ENCODE measurements around the gene OGN.

Gene OGN

DNA sequence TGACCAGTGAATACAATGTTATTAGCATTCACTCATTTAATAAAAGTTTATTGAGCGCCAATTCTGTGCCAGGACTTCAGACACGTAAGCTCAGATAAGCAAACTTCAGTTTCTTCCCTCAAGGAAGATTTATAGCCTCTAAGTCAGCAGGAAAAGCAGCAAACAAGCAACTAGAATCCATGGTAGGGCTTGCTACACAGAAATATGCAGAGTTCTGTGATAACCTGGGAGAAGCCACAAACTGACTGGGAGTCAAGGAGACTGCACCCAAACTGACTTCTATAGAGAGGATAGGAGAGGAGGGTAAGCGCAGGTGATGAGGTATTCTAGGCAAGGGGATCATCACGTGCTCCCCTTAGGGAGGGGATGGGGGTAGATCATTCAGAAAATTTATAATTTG is 1.4 kb upstream of the OGN start:
- DNase-seq (ENCODE audit: low read depth, low spot score), result no peak

DNA sequence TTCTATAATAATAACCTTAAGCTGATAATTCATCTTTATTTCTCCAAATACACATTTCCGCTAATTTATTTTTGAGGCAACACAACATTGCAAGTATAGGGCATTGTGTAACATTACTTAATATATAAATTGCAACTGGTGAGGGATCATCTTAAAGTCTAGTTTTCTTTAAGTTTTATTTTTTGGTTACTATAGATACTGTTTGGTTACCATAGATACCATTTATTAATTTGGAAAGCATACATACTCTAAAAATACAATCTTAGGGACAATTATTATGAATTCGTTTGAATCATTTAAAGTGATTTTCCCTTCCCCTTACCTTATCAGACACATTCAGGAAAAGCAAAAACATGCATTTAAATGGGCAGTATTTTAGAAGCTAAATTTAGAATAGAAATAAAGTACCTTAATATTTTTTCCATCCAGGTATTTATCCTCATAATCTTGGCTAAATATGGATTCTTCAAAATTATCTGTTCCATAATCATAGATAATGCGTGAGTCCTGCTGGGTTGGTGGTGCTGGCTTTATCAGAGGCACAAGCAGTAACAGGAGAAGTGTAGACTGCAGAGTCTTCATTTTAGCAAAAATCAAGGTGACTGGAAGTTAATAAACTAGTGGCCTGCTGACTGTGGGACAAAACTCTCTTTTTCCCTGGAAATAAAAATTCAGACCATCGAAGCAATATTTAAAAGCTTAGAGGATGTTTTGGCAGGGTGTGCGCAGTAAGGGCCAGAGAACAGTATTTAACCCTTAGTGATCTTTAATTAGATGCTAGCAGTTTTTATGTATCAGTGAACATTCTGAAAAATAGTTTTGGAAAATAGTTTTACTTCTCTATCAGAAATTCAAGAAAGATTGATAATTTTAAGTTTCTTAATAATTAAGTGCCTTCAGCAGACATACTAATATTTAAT is 1.3 kb downstream of the OGN start:
- DNase-seq (ENCODE audit: low read depth, low spot score), result no peak

- no peak for DNase-seq (ENCODE audit: low read depth, low spot score)
These were observed 2.0 kb downstream of the OGN start for GRCh38 chr9:92402360-92402759.

DNA sequence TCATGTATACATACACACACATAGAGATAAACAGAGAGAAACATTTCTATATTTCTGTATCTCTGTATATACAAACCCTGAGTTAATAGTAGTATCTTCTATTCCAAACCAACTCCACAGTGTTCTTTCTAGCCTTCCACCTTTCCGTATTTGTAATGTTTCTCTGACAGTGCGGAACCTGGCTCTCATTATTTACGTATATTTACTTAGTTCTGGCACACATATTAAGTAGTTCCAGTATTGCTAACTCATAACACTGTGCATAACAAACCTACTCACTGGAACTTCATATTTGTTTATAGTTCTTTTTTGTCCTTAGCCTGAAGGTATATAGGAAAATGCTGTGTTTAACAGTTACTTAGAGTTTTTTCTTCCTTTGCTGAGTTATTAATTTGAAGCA is 6.5 kb downstream of the OGN start:
- DNase-seq (ENCODE audit: low read depth, low spot score), result no peak

GRCh38 chr9:92395617-92396016 is 8.8 kb downstream of the OGN start:
- no peak for DNase-seq (ENCODE audit: low read depth, low spot score)

DNA sequence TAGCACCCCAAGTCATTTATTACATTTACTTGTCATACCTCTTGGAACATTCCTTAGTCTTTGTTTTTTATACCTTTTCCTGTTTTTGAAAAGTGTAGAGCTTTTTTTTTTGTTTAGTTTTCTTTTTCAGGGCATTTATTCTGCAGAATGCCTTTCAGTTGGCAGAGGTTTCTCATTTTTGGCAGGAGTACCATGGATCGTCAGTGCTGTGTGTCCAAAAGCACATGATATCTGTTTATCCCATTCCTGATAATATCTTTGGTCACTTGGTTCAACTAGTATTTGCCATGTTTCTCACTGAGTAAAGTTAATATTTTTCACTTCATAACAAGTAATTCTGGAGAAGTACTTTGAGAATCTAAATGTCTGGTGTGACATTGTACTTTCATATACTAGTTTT is 10.7 kb downstream of the OGN start:
- DNase-seq (ENCODE audit: low read depth, low spot score), result no peak

DNA sequence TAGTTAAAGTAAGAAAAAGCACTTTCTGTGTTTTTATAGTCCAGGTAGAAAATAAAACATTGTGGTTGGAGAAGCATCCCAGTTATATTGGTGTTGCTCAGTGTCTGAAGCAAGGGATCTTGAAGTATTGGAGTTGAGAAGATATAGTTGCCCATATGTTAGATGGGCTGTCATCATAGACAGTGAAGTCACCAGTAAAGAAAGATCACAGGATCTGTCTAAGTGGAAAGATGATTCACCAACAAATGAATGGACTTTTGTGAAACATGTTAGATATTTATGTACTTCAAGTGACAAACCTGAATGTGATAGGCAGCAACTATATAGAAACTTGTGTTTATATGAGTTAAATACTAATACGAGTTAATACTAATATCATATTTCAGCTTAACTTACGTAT is 11.7 kb downstream of the OGN start:
- DNase-seq (ENCODE audit: low read depth, low spot score), result no peak

GRCh38 chr9:92385953-92386352 is 18.4 kb downstream of the OGN start:
- no peak for DNase-seq (ENCODE audit: low read depth, low spot score)

DNA sequence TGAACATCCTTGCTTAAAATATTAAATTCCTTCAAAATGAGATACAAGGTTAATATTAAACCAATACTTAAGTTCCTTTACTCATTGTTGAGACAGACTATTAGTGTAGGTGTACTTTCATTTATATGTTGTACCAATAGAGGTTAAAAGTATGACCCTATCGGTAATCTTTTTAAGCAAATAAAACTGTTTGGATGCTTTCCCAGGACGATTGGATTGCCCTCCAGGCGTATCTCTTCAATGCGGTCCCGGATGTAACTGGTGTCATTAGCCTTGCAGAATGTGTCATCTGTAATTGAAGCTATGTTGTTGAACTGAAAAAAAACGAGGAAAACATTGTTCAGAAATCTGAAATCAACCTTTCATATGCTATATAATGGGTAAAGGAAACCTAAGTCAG is 18.9 kb downstream of the OGN start:
- DNase-seq (ENCODE audit: low read depth, low spot score), result no peak

DNA sequence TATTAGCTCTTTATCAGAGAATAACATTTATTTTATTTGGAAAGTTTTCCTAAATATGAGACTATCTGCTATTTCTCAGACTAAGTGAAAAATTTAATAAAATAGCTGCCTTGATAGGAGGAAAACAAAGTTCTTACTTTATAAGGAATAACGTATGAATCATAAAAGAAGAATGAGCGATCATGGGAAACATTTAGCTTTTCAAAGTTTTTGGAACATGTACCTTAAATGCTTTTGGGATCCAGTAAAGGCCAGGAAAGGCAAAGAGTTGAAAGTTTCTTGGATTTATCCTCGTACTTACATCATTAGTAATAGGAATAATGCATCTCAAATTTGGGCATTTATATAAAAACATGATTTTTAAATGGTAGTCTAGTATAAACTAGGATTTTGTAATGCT is 19.4 kb downstream of the OGN start:
- no peak for DNase-seq (ENCODE audit: low read depth, low spot score)

- no peak for DNase-seq (ENCODE audit: low read depth, low spot score)
These were observed 20.0 kb downstream of the OGN start for GRCh38 chr9:92384375-92384774.

- no peak for DNase-seq (ENCODE audit: low read depth, low spot score)
These were observed 22.6 kb downstream of the OGN start for GRCh38 chr9:92381775-92382174.

GRCh38 chr9:92380603-92381002 is 23.8 kb downstream of the OGN start:
- DNase-seq (ENCODE audit: low read depth, low spot score), result no peak

DNA sequence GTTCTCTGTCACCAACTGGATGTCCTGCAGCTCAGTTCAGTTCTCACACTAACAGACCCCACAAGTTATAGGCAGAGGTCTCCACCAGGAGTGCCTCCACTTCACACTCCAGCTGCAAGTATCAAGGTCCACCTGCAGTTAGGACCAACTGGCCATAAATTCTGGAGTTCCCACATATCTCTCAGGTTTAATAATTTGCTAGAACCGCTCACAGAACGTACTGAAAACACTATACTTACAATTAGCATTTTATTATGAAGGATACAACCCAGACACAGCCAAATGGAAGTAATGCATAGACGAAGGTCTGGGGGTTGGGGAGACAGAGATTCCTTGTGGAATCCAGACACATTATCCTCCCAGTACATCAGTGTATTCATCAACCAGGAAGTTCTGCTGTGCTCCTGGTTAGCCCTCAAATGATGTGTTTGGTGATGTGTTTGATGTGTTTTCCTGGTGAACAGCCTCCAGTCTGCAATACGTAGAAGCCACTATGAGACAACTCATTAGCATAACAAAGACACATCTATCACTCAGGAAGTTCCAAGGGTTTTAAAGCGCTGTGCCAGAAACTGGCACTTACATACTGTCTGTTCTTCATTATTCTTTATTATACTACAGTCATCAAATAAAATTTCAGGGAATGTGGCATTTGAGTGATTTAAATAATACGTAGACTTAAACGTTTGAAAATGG is 25.4 kb downstream of the OGN start:
- DNase-seq (ENCODE audit: low read depth, low spot score), result no peak

DNA sequence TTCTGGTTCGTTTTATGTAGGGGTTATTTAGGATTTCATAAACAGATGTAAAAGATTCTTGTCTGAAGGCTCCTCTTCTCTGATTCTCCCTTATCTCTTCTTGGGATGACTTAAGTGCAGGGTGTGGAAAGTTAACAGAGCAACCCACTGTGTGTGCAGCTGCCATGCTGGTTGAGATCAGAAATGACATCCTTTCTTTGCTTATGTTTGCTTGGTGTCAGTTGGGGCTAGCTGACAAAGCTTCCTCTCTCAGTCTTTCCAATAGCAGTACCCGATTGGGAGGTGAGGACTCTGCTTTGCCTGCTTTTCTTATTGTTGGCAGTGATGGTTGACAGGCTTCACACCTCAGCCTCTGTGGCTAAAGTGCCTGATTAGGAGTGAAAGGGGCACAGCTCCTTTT is 26.5 kb downstream of the OGN start:
- DNase-seq (ENCODE audit: low read depth, low spot score), result no peak

DNA sequence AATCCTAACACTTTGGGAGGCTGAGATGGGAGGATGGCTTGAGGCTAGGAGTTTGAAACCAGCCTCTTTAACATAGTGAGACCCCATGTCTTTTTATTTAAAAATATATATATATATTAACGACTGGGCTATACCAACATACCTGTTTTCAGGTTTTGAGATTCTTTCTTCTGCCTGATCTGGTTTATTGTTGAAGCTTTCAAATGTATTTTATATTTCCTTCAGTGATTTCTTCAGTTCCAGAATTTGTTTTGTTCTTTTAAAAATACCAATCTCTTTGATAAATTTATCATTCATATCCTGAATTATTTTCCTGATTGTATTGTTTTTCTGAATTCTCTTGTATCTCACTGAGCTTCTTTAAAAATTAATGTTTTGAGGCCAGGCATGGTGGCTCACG is 31.2 kb downstream of the OGN start:
- no peak for DNase-seq (ENCODE audit: low read depth, low spot score)

DNA sequence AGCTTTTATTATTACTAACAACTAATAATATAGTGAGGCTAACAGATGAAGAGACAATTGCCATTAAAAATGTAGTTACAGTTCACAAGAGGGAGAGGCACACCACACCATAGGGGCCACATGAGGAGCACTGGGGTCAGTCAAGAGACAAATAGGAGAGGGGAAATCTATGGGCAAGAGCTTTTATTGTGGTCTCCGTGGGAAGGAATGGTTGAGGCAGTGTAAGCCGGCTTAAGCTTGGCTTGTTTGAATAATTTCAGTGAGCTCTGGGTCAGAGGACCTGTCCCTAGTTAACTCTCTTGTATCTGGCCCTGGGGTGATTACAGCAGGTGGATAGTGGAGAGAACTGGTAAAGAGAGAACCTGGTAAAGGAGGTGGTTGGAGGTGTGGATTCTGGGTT is 35.3 kb downstream of the OGN start:
- DNase-seq (ENCODE audit: low read depth, low spot score), result no peak

DNA sequence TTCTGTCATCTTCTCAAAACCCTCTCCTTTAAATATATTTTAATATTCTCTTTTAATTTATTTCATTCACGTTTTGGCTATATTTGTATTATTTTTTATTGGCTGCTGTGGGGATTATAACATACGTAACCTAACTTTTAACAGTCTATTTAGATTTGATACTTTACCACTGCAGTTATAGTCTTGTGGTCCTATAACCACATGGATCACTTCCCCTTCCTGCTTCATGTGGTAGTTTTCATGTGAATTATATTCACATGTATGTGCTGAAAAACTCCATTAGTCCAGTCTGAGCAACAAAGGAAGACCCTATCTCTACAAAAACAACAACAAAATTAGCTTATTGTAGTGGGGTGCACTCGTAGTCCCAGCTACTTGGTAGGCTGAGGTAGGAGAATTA is 44.3 kb downstream of the OGN start:
- DNase-seq (ENCODE audit: low read depth, low spot score), result no peak

DNA sequence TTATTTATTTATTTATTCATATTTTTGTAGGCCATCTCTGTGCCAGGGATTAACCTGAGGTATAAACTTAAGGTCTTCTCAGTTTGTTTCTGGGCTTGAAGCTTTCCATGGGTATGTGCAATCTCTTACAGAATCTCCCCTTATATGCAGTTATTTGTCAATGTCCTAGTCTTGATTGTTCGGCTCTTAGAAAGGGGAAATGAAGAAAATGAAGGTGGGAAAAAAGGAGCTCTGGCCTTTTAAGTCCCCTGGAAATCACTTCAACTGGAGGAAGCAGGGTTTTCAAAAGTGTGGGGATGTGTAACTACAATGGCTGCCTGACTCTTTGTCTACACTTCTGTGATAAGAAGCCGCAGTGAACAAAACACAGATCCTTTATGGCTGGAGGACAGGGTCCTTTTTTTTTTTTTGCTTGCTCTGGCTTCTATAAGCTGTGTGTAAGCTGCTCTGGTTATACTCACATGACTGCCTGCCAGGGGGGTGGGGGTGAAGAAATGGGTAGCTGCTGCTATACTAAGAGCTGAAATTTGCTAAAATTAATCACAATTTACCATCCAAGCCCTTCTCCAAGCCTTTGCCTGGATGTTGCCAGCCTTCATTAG is 44.9 kb downstream of the OGN start:
- DNase-seq (ENCODE audit: low read depth, low spot score), result no peak

- no peak for DNase-seq (ENCODE audit: low read depth, low spot score)
These were observed 51.3 kb downstream of the OGN start for GRCh38 chr9:92353051-92353450.

DNA sequence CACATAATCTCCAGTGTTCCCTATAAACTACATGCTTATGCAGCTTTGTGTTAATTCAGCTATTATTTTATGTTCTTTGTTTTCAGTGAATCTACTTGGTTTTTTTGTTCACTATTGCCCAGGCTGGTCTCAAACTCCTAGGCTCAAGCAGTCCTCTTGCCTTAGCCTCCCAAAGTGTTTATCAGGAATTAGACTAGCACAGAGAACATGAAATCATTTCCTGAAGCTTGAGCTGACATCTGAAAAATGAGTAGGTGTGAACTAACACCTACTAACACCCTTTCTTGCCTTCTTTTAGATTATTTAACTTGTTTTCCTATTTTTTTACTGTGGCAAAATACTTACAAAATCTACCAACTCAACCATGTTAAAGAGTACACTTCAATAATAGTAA is 53.6 kb downstream of the OGN start:
- no peak for DNase-seq (ENCODE audit: low read depth, low spot score)

DNA sequence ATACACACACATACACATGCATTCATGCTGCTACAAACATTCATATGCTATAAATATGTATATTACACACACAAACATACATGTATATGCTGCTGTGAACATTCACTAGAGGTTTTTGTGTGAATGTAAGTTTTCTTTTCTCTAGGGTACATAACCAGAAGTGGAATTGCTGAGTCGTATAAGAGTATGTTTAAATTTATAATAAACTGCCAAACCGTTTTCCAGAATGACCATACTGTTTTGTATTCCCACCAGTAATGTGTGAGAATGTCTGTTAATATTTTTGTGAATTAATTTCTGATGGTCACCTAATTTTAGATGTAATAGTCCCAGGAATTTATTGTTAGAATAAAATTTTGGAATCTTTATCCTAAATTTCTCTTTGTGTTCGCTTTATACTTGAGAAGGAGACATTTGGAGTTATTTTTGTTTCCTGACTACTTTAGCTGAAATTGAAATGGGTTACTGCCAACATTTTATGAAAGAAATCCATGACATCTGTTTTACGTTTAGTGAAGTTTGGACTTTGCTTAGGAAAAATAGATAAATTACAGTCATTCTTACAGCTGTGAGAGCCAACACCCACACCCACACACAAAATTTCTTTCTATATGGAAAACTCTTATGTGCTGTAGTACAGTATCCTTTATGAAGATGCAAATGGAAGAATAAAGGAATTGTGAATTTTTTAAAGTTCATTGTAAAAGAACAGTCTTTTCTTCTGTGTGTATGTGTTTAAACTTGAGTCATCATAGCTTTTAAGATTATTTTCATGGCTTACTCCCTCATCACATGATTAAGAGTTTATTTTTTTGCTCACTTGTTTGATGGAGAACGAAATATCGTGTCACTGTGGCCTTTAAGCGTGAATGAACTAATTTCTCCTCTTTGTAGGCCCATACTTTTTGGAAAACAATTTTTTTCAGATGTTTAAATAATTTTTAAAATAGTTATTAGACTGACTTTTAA is 54.3 kb downstream of the OGN start:
- no peak for DNase-seq (ENCODE audit: low read depth, low spot score)
